ENCODE measurements around the gene SLC22A9.

SLC22A9 gene

GRCh38 chr11:63445118-63445517, 75.5 kb downstream of the SLC22A9 start:
- DNase-seq: peak; percentile 36

DNA sequence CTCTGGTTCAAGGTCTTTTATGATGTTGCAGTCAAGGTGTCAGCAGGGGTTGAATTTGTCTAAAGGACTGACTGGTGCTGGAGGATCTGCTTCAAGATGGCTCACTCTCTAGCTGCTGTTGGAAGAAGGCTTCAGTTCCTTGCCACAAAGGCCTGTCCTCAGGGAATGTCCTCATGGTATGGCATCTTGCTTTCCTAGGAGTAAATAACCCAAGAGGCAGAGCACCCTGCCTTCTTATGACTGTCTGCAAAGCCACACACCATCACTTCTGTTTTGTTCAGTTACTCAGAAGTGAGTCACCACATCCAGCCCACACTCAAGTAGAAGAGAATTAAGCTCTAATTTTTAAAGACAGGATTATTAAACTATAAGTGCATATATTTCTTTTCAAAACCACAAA, 76.1 kb downstream of the SLC22A9 start:
- no peak for DNase-seq

DNA sequence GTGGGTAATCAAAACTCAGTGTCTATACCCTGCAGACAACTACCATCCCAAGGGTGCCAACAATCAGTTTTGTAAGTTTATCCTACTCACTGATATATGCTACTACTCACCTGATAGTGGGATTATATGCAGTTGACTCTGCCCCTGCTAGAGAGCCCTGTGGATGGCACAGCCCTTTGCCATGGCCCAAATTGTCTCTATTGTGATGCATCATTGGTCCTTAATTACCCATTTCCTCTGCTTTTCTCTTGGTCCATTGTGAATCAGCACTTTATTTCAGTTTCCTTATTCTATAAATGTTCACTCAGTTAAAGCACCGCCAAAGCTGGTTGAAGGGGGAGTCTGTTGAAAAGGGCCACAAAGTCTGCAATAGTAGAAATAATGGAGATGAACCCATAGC, 79.1 kb downstream of the SLC22A9 start:
- no peak for DNase-seq

DNA sequence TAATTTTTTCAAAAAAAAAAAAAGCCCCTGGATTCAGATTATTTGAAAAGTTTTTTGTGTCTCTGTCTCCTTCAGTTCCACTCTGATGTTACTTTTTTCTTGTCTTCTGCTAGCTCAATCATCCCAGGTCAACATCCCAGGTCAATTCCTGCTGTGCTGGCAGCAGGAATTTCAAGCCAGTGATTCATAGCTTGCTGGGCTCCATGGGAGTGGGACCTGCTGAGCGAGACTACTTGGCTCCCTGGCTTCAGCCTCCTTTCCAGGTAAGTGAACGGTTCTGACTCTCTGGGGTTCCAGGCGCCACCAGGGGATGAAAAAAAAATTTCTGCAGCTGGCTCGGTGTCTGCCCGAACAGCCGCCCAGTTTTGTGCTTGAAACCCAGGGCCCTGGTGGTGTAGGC, 90.0 kb downstream of the SLC22A9 start:
- DNase-seq: no peak
